SU-DHL-6 (cell line): ENCODE data around the gene FSTL3.

ENCODE experiments used
- H2AFZ ChIP-seq: fragments of 200-600 bp; sonication (generic); 2 replicates; pipeline ENCODE4 v1.6.1; 2014; ENCODE audit warnings: low read depth, mild to moderate bottlenecking, moderate library complexity, mixed read lengths, antibody characterized with exemption, low read length; ENCODE audit not compliant: severe bottlenecking
- H3F3A ChIP-seq: fragments of 200-600 bp; shearing (Covaris generic); 2 replicates; pipeline ENCODE4 v1.6.0; 2016; ENCODE audit warnings: antibody characterized with exemption, mild to moderate bottlenecking; ENCODE audit not compliant: insufficient read depth
- H3K27ac ChIP-seq: fragments of 200-600 bp; sonication (generic); 2 replicates; pipeline ENCODE4 v1.5.1; 2016; ENCODE audit warnings: low read depth, mild to moderate bottlenecking, low read length, moderate library complexity, mixed read lengths
- H3K27me3 ChIP-seq: fragments of 200-600 bp; sonication (generic), shearing (Covaris generic); 2 replicates; pipeline ENCODE4 v1.6.0; 2014; ENCODE audit warnings: mild to moderate bottlenecking, low read length
- H3K36me3 ChIP-seq: fragments of 200-600 bp; sonication (generic); 2 replicates; pipeline ENCODE4 v1.6.1; 2014; ENCODE audit warnings: mild to moderate bottlenecking, low read length, mixed read lengths
- H3K4me2 ChIP-seq: fragments of 300-600, 200-600 bp; shearing (Covaris generic), sonication (generic); 2 replicates; pipeline ENCODE4 v1.6.0; 2014; ENCODE audit warnings: low read length, low read depth, mild to moderate bottlenecking; ENCODE audit not compliant: poor library complexity, severe bottlenecking
- H3K4me3 ChIP-seq: fragments of 200-600 bp; sonication (generic); 2 replicates; pipeline ENCODE4 v1.5.1; 2014; ENCODE audit warnings: antibody characterized with exemption, low read length, mild to moderate bottlenecking, mixed read lengths; ENCODE audit not compliant: insufficient read depth, poor library complexity, severe bottlenecking
- H3K79me2 ChIP-seq: fragments of 200-600 bp; sonication (generic); 2 replicates; pipeline ENCODE4 v1.6.1; 2014; ENCODE audit warnings: mild to moderate bottlenecking, low read length, moderate library complexity; ENCODE audit not compliant: insufficient read depth
- H3K9ac ChIP-seq: fragments of 200-600 bp; sonication (generic); 2 replicates; pipeline ENCODE4 v1.7.0; 2014; ENCODE audit warnings: mild to moderate bottlenecking, low read length
- H3K9me2 ChIP-seq: fragments of 200-600 bp; sonication (generic); replicated peaks from 2 replicates; pipeline ENCODE4 v1.6.1; 2014; ENCODE audit warnings: low read length; ENCODE audit not compliant: insufficient read depth
- H3K9me3 ChIP-seq: fragments of 200-600 bp; sonication (generic); 2 replicates; pipeline ENCODE4 v1.6.1; 2014; ENCODE audit warnings: low read length, mixed read lengths; ENCODE audit not compliant: insufficient read depth
- H4K20me1 ChIP-seq: fragments of 200-600 bp; sonication (generic); 2 replicates; pipeline ENCODE4 v1.6.1; 2014; ENCODE audit warnings: low read depth, mild to moderate bottlenecking, antibody characterized with exemption, low read length, moderate library complexity, mixed read lengths
- CTCF ChIP-seq: fragments of 200-600 bp; sonication (generic); IDR thresholded peaks from one replicate; pipeline ENCODE4 v1.5.1; 2017; ENCODE audit warnings: antibody characterized with exemption, mild to moderate bottlenecking, low read length, moderate library complexity; ENCODE audit not compliant: insufficient read depth, poor library complexity, severe bottlenecking
- EZH2phosphoT487 ChIP-seq: fragments of 200-600 bp; sonication (generic), shearing (Covaris generic); conservative IDR thresholded peaks from 2 replicates; pipeline ENCODE4 v1.6.1; 2018; ENCODE audit warnings: mild to moderate bottlenecking, antibody characterized with exemption, low read length, moderate library complexity, mixed read lengths

Gene FSTL3

GRCh38 chr19:646779-647565 is 29.2 kb upstream of the FSTL3 start:
- Histone ChIP-seq H3K27ac (no peak overlapping the region), H3K4me3 (no peak overlapping the region), H3K9me2 (no peaks in the 10 kb centered on the region), H3K36me3 (no peaks in the 10 kb centered on the region), H3K79me2 (no peaks in the 10 kb centered on the region), H3K9ac (no peak overlapping the region), H3K4me2 (no peak overlapping the region), H3F3A (no peaks in the 10 kb centered on the region), H4K20me1 (no peaks in the 10 kb centered on the region), H3K9me3 (no peaks in the 10 kb centered on the region), H2AFZ (no peak overlapping the region), H3K27me3 (no peaks in the 10 kb centered on the region)
- TF ChIP-seq CTCF (no peak), EZH2phosphoT487 (no peak)

- no peaks in the 10 kb centered on the region for H3K36me3 ChIP-seq
- no peaks in the 10 kb centered on the region for H4K20me1 ChIP-seq
Observed at GRCh38 chr19:647566-648284, 28.5 kb upstream of the FSTL3 start.

GRCh38 chr19:648305-648704 is 27.9 kb upstream of the FSTL3 start:
- TF ChIP-seq CTCF (no peak), EZH2phosphoT487 (no peak)

More at GRCh38 chr19:647566-648284, 28.5 kb upstream of the FSTL3 start:
- Histone ChIP-seq H3K9me2 (no peaks in the 10 kb centered on the region), H3K4me3 (no peak overlapping the region), H3K9me3 (no peaks in the 10 kb centered on the region), H3K27me3 (no peaks in the 10 kb centered on the region), H3F3A (no peaks in the 10 kb centered on the region), H3K27ac (no peak overlapping the region), H3K4me2 (no peak overlapping the region), H2AFZ (no peak overlapping the region), H3K79me2 (peaks cover 7% of the 10 kb centered on the region; the same call in 1 of the 2 replicates), H3K9ac (no peak overlapping the region)
- TF ChIP-seq CTCF (no peak), EZH2phosphoT487 (no peak)

More at GRCh38 chr19:648305-648704, 27.9 kb upstream of the FSTL3 start:
- Histone ChIP-seq H3K9me3 (no peaks in the 10 kb centered on the region), H3K9me2 (no peaks in the 10 kb centered on the region), H3K27ac (no peak overlapping the region), H4K20me1 (0 out of 2 replicates have a peak, but pooled peaks cover 3% of the 10 kb centered on the region), H3K79me2 (peaks cover 13% of the 10 kb centered on the region), H3F3A (no peaks in the 10 kb centered on the region), H3K4me3 (no peak overlapping the region), H3K4me2 (no peak overlapping the region), H3K9ac (no peak overlapping the region), H3K27me3 (no peaks in the 10 kb centered on the region), H3K36me3 (no peaks in the 10 kb centered on the region), H2AFZ (no peak overlapping the region)
